ENCODE data around the gene PLCD3. TPM values are rescaled to one million over a fixed set of nuclear protein-coding genes. Genes with fewer than 3 reads are reported as not detected.

PLCD3 gene
- total RNA-seq, 5 donors from 2014 or later (not counting 1 experiment from before 2014, with no cell fraction given) = 3.1 to 9.9 (median 4.8) TPM

- under 1% methylated on average over 51 of the region's 58 CpGs for WGBS (ENCODE audit: insufficient coverage)
- Mint-ChIP-seq H3K36me3 (no peaks in the 10 kb centered on the region), H3K4me3 (peak within 1 kb of the TSS; percentile 93 to 100 (median 97)), H3K27ac (peak within 1 kb of the TSS; percentile 99 to 100), H3K4me1 (peaks cover 59 to 67% (median 61%) of the 10 kb centered on the region in 3 donors), H3K27me3 (peaks cover 0 to 2% of the 10 kb centered on the region in 2 donors), H3K9me3 (no peaks in the 10 kb centered on the region)
- peak within 1 kb of the TSS; percentile 76 to 99 for H3K4me3 ChIP-seq (ENCODE audit: control insufficient read depth in 1 of 2, extremely low read depth in 1 of 2, low read length in 1 of 2)
- peak; percentile 97 to 100 (median 99) for DNase-seq
- ChIA-PET POLR2A (interaction anchor here (0.6 to 4.3 kb wide), 21 partner anchors 9 to 872 kb away, joined by 3 to 45 read pairs (median 5); partner anchors contain the start of genes ACBD4 (in 2 of the 2), HEXIM2 (in 2 of the 2) and NMT1 (in 1 of the 2)), CTCF (interaction anchor here (0.5 to 7.3 kb wide), 18 partner anchors 12 to 1788 kb away, joined by 3 to 277 read pairs (median 4); partner anchors contain the start of genes ACBD4 (in 2 of the 2), HEXIM2 (in 1 of the 2) and MAP3K14 (in 1 of the 2))
- H3K4me1 ChIP-seq (ENCODE audit: control insufficient read depth in 1 of 2, extremely low read depth in 1 of 2, insufficient read depth in 2 of 2, low read length in 2 of 2) = peaks cover 31 to 73% of the 10 kb centered on the region in 2 experiments
- H3K27me3 ChIP-seq (replicated peaks in 1 of 2; ENCODE audit: control insufficient read depth in 2 of 2, extremely low read depth in 1 of 2, insufficient read depth in 2 of 2, low read length in 1 of 2) = no peaks in the 10 kb centered on the region
- ATAC-seq (replicated peaks in 1 of 4) = peak; percentile 77 to 83 (median 81)
- H3K9me3 ChIP-seq = no peaks in the 10 kb centered on the region
- peak within 1 kb of the TSS; percentile 97 for H3K27ac ChIP-seq (ENCODE audit: low read length)
- peaks cover 0 to 5% of the 10 kb centered on the region in 2 donors for H3K36me3 ChIP-seq (ENCODE audit: control insufficient read depth in 2 of 2, extremely low read depth in 1 of 2, insufficient read depth in 1 of 2, low read length in 1 of 2)
Observed at GRCh38 chr17:45148183-45149036, 16.1 kb upstream of the PLCD3 start, which contains the start of gene HEXIM1. Gene HEXIM1, plus strand, starts transcription at chr17:45148475. Its CDS starts 716 bp downstream, at chr17:45149191.

DNA sequence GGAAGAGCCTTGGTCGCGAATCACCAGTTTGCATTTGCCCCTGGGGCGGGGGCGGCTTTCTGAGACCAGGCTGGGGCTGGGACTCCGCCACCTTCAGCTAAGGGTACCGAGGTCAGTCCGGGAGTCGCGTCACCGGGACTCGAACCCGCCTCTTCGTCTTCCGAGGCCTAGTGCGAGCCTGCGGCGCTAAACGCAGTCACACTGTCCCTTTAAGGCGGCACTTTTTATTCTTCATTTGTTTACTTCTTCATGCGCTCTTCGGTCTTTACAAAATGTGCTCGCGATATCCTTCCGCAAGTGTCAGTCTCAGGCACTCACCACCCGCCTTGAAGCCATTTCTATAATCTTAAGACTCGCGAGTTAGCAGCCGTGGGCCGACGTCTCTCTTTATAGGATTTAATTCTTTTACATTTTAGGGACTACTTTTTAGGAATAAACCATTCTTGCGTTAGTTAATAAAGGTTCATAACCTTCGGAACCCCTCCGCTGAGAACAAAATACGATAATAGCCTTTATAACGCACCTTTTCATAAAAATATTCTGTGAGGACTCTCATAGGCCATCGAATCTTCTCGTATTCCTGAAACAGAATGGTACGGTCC, 15.4 kb upstream of the PLCD3 start:
- H3K4me1 Mint-ChIP-seq = peaks cover 59 to 71% (median 61%) of the 10 kb centered on the region in 3 donors
- peaks cover 0 to 5% of the 10 kb centered on the region in 2 donors for H3K36me3 ChIP-seq (ENCODE audit: control insufficient read depth in 2 of 2, extremely low read depth in 1 of 2, insufficient read depth in 1 of 2, low read length in 1 of 2)
- H3K9me3 ChIP-seq = no peaks in the 10 kb centered on the region
- H3K4me3 ChIP-seq (ENCODE audit: control insufficient read depth in 1 of 2, extremely low read depth in 1 of 2, low read length in 1 of 2) = peak overlapping the region; percentile 76 to 97
- H3K27me3 Mint-ChIP-seq = peaks cover 0 to 2% of the 10 kb centered on the region in 2 donors
- ATAC-seq (replicated peaks in 1 of 4) (peak; percentile 25 to 29 (median 26)), DNase-seq (peak in 34 of 35 experiments; percentile 56 to 92 (median 70))
- H3K4me3 Mint-ChIP-seq = peak overlapping the region; percentile 93 to 100 (median 97)
- CTCF ChIA-PET = interaction anchor here (0.5 to 7.3 kb wide), 6 partner anchors 12 to 169 kb away, joined by 3 to 277 read pairs (median 36); partner anchors contain the start of genes ACBD4 (in 2 of the 2), HEXIM2 (in 1 of the 2) and MAP3K14 (in 1 of the 2)
- no peaks in the 10 kb centered on the region for H3K27me3 ChIP-seq (replicated peaks in 1 of 2; ENCODE audit: control insufficient read depth in 2 of 2, extremely low read depth in 1 of 2, insufficient read depth in 2 of 2, low read length in 1 of 2)
- WGBS (ENCODE audit: insufficient coverage) = under 1% methylated on average over 31 of the region's 38 CpGs
- no peaks in the 10 kb centered on the region for H3K36me3 Mint-ChIP-seq
- H3K27ac ChIP-seq (ENCODE audit: low read length) = peak overlapping the region; percentile 97
- no peaks in the 10 kb centered on the region for H3K9me3 Mint-ChIP-seq
- peak overlapping the region; percentile 99 to 100 for H3K27ac Mint-ChIP-seq
- POLR2A ChIA-PET = interaction anchor here (0.6 to 4.3 kb wide), 20 partner anchors 8 to 257 kb away, joined by 3 to 45 read pairs (median 6); partner anchors contain the start of genes ACBD4 (in 2 of the 2), HEXIM2 (in 2 of the 2) and NMT1 (in 1 of the 2)
- H3K4me1 ChIP-seq (ENCODE audit: control insufficient read depth in 1 of 2, extremely low read depth in 1 of 2, insufficient read depth in 2 of 2, low read length in 2 of 2) = peaks cover 33 to 72% of the 10 kb centered on the region in 2 experiments

GRCh38 chr17:45146890-45147580, 14.7 kb upstream of the PLCD3 start:
- peaks cover 33 to 68% of the 10 kb centered on the region in 2 experiments for H3K4me1 ChIP-seq (ENCODE audit: control insufficient read depth in 1 of 2, extremely low read depth in 1 of 2, insufficient read depth in 2 of 2, low read length in 2 of 2)
- H3K27me3 Mint-ChIP-seq = peaks cover 0 to 2% of the 10 kb centered on the region in 2 donors
- H3K27me3 ChIP-seq (replicated peaks in 1 of 2; ENCODE audit: control insufficient read depth in 2 of 2, extremely low read depth in 1 of 2, insufficient read depth in 2 of 2, low read length in 1 of 2) = no peaks in the 10 kb centered on the region
- peak overlapping the region; percentile 97 for H3K27ac ChIP-seq (ENCODE audit: low read length)
- no peaks in the 10 kb centered on the region for H3K9me3 Mint-ChIP-seq
- H3K36me3 ChIP-seq (ENCODE audit: control insufficient read depth in 2 of 2, extremely low read depth in 1 of 2, insufficient read depth in 1 of 2, low read length in 1 of 2) = peaks cover 0 to 5% of the 10 kb centered on the region in 2 donors
- ATAC-seq (replicated peaks in 1 of 4) (peak; percentile 2 to 4 (median 4)), DNase-seq (peak in 19 of 35 experiments; percentile 43 to 82 (median 64))
- 23% methylated on average over 18 of the region's 29 CpGs for WGBS (ENCODE audit: insufficient coverage)
- peak overlapping the region; percentile 99 to 100 for H3K27ac Mint-ChIP-seq
- peak overlapping the region; percentile 93 to 100 (median 97) for H3K4me3 Mint-ChIP-seq
- ChIA-PET POLR2A (interaction anchor here (1.8 to 4.3 kb wide), 3 partner anchors 12 to 14 kb away, joined by 3 to 45 read pairs (median 28); partner anchors contain the start of genes HEXIM2 (in 2 of the 2) and ACBD4 (in 1 of the 2)), CTCF (interaction anchor here (0.8 to 7.3 kb wide), 4 partner anchors 11 to 14 kb away, joined by 3 to 277 read pairs (median 77); partner anchors contain the start of genes ACBD4 (in 2 of the 2) and HEXIM2 (in 1 of the 2))
- H3K4me3 ChIP-seq (ENCODE audit: control insufficient read depth in 1 of 2, extremely low read depth in 1 of 2, low read length in 1 of 2) = peak overlapping the region; percentile 76 to 97
- no peaks in the 10 kb centered on the region for H3K36me3 Mint-ChIP-seq
- H3K4me1 Mint-ChIP-seq = peaks cover 58 to 72% (median 61%) of the 10 kb centered on the region in 3 donors
- no peaks in the 10 kb centered on the region for H3K9me3 ChIP-seq

- no peak for ATAC-seq (replicated peaks in 1 of 4)
- ChIA-PET POLR2A (interaction anchor here (0.6 to 0.7 kb wide), 2 partner anchors 15 to 87 kb away, joined by 3 to 4 read pairs; no protein-coding TSS in a partner anchor), CTCF (interaction anchor here in 1 of 2 donors (0.8 kb wide), 1 partner anchor 11 kb away, joined by 3 read pairs; the partner anchor contains the start of gene ACBD4)
- Histone ChIP-seq H3K27me3 (replicated peaks in 1 of 2; ENCODE audit: control insufficient read depth in 2 of 2, extremely low read depth in 1 of 2, insufficient read depth in 2 of 2, low read length in 1 of 2) (no peaks in the 10 kb centered on the region), H3K4me1 (ENCODE audit: control insufficient read depth in 1 of 2, extremely low read depth in 1 of 2, insufficient read depth in 2 of 2, low read length in 2 of 2) (peaks cover 28 to 64% of the 10 kb centered on the region in 2 experiments), H3K27ac (ENCODE audit: low read length) (no peak overlapping the region), H3K9me3 (no peaks in the 10 kb centered on the region), H3K4me3 (ENCODE audit: control insufficient read depth in 1 of 2, extremely low read depth in 1 of 2, low read length in 1 of 2) (peak overlapping the region; percentile 76 to 97), H3K36me3 (ENCODE audit: control insufficient read depth in 2 of 2, extremely low read depth in 1 of 2, insufficient read depth in 1 of 2, low read length in 1 of 2) (peaks cover 0 to 5% of the 10 kb centered on the region in 2 donors)
- H3K4me3 Mint-ChIP-seq = peak overlapping the region; percentile 93 to 100 (median 97)
- no peaks in the 10 kb centered on the region for H3K36me3 Mint-ChIP-seq
- peaks cover 0 to 2% of the 10 kb centered on the region in 2 donors for H3K27me3 Mint-ChIP-seq
- no peak for DNase-seq
- 92% methylated on average over 3 of the region's 4 CpGs for whole genome bisulfite sequencing (ENCODE audit: insufficient coverage)
- no peaks in the 10 kb centered on the region for H3K9me3 Mint-ChIP-seq
- peaks cover 56 to 71% (median 58%) of the 10 kb centered on the region in 3 donors for H3K4me1 Mint-ChIP-seq
- H3K27ac Mint-ChIP-seq = peak overlapping the region; percentile 99 to 100
Observed at GRCh38 chr17:45146592-45146889, 14.2 kb upstream of the PLCD3 start.

DNA sequence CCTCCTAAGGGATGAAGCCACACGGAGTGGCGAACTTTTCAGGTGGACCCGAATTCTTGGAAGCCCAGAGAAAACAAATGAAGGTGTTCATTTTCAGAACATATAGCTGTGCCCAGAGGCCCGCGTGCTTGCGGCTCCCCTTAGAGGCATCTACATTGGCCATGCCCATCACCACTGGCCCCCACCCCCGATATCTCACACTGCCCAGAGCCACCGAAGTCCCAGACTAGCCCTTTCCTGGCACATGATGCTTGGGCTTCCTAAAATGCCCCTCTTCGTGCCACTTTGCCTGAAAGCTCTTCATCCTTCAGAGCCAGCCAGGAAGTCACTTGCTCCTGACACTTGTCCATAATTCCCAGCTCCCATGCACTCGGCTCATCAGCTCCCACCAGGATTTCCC, 13.9 kb upstream of the PLCD3 start:
- Mint-ChIP-seq H3K36me3 (no peaks in the 10 kb centered on the region), H3K4me1 (peaks cover 56 to 71% (median 57%) of the 10 kb centered on the region in 3 donors), H3K27ac (peak overlapping the region; percentile 99 to 100), H3K4me3 (peak overlapping the region; percentile 93 to 100 (median 97)), H3K27me3 (peaks cover 0 to 2% of the 10 kb centered on the region in 2 donors), H3K9me3 (no peaks in the 10 kb centered on the region)
- no peak overlapping the region for H3K27ac ChIP-seq (ENCODE audit: low read length)
- ATAC-seq (replicated peaks in 1 of 4) = no peak
- no peaks in the 10 kb centered on the region for H3K27me3 ChIP-seq (replicated peaks in 1 of 2; ENCODE audit: control insufficient read depth in 2 of 2, extremely low read depth in 1 of 2, insufficient read depth in 2 of 2, low read length in 1 of 2)
- ChIA-PET POLR2A (interaction anchor here (0.5 to 0.7 kb wide), 3 partner anchors 15 to 457 kb away, joined by 3 to 4 read pairs (median 3); no protein-coding TSS in a partner anchor), CTCF (interaction anchor here (0.5 to 0.8 kb wide), 2 partner anchors 11 to 13 kb away, joined by 3 read pairs; partner anchors contain the start of gene ACBD4 (in 1 of the 2))
- peaks cover 0 to 5% of the 10 kb centered on the region in 2 donors for H3K36me3 ChIP-seq (ENCODE audit: control insufficient read depth in 2 of 2, extremely low read depth in 1 of 2, insufficient read depth in 1 of 2, low read length in 1 of 2)
- H3K4me1 ChIP-seq (ENCODE audit: control insufficient read depth in 1 of 2, extremely low read depth in 1 of 2, insufficient read depth in 2 of 2, low read length in 2 of 2) = peaks cover 25 to 64% of the 10 kb centered on the region in 2 experiments
- H3K4me3 ChIP-seq (ENCODE audit: control insufficient read depth in 1 of 2, extremely low read depth in 1 of 2, low read length in 1 of 2) = no peak overlapping the region
- no peak for DNase-seq
- H3K9me3 ChIP-seq = no peaks in the 10 kb centered on the region
- WGBS (ENCODE audit: insufficient coverage) = 92% methylated on average over 9 of the region's 10 CpGs

Data from T-cell (primary cell).